Activated CD4-positive, alpha-beta T cell treated with anti-CD3 and anti-CD28 coated beads, Interleukin-2, Interleukin-6, amounts not matched to agents 100 ng/mL and 50 ng/mL, durations not matched to agents 16 hours and 8 hours (primary cell): ENCODE measurements around the gene SYT1.

Source experiments
- DNase-seq: peaks from one replicate; pipeline ENCODE4 v3.0.0-alpha.2; 2020

The SYT1 gene

DNA sequence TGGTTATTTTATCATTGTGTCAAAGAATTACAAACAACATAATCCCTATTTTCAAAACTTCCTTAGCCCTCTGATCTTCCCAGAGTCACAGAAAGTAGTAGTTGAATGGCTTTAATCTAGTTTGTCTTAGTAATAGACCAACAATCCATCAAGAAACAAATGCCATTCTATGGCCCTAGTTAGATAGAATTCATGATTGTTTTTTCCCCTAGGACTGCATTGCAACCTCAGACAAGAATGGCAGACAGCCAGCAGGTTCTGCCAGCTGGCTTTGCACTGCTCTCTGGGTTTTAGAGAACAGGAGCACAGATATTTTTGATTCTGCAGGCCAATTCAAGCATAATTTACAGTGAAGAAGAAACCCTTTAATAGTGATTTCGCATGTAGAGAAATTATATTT is 33.8 kb downstream of the SYT1 start:
- no peak for DNase-seq

DNA sequence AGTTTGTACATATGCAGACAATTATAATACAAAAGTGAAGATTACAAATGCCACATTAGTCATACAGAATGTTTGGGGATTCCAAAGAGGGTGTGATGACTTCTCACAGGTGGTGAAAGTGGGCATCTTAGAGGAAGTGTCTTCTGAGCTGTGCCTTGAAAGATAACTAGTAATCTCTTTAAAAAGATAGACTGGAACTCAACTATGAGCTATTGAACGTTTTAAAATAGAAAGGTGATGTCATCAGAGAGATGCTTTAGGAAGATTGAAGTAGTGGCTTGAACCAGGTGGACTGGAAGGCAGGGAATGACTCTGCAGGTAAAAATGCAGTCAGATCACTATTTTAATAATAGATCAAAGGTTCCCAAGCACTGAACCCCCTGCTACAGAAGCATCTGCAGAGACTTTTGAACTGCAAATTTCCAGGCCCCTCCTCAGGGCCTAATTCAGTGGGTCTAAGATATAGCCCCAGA is 50.3 kb downstream of the SYT1 start:
- no peak for DNase-seq

DNA sequence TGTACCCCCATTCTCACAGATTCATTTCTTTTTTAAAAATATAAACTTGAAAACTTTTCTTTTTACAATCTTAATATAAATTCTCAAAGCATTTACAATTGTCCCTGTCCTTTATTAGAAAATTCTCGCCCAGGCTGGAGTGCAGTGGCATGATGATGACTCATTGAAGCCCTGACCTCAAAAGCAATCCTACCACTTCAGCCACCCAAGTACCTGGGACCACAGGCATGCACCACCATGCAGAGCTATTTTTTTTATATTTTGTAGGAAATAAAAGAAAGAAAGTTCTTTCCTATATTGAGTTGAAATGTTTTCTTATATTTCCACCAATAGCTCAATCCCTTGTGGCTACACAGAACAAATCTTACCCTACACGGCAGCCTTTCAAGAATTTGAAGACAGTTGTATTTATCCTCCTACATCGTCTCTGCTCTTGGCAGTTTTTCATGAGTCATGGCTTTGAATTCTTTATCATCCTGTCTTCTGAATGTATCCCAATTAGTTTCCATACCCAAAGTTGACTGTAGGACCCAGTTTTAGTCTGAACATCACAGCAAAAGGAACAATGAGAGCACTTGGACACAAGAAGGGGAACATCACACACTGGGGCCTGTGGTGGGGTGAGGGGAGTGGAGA is 52.4 kb downstream of the SYT1 start:
- no peak for DNase-seq

DNA sequence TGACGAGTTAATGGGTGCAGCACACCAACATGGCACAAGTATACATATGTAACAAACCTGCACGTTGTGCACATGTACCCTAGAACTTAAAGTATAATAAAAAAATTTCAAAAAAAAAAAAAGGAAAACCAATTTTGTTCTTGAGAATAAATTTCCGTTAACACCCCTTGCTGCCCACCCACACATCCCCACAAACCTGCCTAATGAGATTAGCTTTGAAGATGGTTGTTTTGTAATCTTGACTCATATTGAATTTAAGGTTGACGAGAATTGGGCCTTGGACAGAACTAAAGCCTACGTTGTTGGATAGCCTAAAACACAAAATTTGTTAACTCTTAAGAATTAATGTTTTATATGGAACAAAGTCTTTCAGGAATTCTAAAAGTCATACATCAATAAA is 52.9 kb downstream of the SYT1 start:
- DNase-seq, result no peak

DNA sequence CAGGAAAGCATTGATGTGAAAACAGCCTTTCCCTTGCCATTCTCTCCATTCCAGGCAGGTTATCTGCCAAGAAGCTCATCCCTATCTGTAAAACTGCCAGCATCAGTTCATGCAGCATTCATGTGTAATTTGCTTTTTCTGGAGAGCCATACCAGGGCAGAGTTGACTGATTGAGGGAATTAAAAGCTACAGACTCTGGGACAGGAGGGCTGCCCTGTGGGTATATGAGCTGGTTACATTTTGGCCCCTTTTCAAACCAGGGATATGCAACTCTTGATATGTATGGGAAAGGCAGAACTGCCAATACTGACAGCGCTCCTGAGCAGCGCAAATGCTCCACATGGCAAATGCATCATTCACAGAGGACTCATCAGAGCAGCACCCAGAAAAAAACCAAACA is 53.7 kb downstream of the SYT1 start:
- no peak for DNase-seq

DNA sequence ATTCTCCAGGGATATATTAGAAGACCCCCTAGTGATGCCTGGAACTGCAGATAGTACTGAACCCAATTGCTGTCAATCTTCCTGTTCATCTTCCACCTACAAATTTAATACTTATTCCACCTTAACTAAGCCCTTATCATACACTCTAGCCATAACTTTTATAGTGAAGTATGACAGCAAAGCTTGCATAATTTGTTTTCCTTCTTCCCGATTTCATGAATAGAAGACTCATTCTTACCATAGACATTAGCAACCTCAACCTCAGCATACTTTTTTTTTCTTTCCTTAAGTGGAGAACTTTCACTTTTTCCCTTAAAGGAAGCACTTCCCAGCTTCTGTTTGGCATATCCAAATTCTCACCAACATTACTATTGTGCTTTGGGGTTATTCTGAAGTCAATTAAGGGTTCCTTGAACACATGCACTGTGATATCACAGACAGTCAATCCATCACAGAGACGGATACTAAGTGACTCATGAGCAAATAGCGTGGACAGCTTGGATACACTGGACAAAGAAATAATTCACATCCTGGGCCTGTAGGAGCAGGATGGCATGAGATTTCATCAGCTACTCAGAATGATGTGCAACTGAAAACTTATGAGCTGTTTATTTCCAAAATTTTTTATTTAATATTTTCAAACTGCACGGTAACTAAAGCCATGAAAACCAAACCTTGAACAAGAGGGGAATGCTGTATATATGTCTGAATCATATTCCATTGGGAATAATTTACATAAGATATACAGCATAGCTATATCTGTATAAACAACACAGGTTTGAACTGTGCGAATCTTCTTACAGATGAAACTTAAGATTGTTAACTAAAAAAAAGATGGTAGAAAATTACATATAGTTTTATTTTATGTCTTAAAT is 63.9 kb downstream of the SYT1 start:
- DNase-seq, result no peak

DNA sequence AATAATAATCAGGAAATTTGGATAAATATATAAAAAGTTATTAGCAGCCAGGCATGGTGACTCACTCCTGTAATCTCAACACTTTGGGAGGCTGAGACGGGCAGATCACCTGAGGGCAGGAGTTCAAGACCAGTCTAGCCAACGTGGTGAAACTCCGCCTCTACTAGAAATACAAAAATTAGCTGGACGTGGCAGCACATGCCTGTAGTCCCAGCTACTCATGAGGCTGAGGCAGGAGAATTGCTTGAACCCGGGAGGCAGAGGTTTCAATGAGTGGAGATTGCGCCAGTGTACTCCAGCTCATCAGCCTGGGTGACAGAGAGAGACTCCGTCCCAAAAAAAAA is 64.5 kb downstream of the SYT1 start:
- no peak for DNase-seq

DNA sequence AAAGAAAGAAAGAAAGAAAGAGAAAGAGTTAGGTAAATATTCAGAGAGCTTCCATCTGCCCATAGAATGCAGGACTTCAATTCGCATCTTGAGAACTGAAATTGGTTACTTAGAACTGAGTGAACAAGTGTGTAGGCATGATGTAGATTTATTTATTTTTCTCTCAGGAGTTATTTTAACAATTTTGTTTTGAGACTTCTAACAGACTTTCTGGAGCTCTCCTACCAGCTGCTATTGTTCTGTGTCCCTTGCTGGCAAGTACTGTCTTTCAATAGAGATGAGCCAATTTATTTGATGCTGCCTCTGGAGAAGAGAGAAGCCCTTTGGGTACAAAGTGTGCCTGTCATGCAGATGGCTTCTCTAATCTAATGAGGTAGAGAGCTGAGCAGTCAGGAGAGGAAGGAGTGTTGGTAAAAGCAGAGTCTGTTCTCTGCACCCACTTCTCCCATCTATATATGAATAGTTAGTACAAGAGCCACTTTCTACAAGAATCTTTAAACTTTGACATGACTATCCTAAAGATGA is 67.0 kb downstream of the SYT1 start:
- DNase-seq, result no peak

DNA sequence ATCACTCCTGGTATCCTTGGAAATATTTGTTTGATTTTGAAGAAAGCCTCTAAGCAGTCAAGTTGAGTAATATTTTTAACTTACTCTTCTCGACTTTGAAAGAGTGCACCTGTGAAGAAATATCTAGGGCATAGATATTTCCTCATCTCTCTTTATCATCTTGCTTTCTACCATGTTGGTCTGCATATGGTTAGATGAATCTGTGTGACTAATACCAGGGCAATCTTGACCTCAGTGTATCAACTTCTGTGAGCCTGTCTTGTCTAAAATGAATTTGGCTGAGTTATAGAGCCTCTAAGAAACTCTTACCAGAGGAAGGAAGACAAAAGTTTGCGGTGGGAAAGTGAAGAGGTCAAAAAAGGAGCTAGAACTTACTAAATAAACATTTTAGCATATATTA is 68.4 kb downstream of the SYT1 start:
- no peak for DNase-seq

DNA sequence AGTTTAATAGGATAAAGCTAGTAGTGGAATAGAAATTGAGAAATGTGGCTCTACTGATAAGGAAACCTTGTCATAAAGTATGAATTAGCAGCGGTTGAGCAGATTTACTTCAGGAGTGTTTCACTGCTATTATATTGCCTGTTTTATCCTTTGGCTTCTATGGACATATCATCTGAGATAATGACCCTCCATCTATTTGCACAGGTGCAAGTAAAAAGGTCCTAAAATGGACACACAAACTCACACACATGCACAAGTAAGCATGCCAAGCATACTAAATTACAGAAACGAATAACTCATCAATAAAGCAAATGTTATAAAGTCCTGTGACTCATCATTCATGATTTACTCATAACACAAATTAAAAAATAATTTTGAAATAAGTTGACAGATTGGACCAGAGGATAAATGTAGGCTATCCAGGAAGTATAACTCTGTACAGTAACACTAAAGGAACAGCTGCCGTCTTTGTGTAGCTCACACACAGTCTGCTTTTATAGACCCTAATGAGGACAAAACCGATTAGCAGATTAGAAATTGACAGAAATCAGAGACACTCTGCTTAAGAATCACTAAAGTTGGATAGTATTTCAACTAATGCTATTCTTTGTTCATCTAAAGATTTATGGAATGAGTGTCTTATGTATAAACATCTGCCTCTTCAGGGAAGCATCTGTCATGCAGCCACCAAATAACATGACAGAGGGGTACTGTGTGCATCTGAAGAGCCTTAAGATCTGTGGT is 73.9 kb downstream of the SYT1 start:
- no peak for DNase-seq

DNA sequence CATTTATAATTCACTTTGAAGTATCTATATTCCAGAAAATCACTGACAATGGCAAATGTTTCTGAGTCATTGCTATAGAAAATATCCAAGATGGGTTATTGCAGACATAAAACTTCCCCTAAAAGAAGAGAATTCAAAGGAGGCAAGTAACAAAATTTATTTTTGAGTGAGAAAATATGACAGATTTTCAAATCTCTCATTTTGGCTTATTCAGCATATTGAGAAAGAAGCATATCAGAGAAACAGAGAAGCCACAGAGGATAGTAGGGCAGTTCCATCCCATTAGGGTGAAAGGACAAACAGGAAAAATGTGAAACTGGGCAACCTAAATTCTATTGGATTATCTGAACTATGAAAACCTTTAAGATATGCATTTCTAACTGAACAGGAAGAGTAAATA is 85.0 kb downstream of the SYT1 start:
- DNase-seq, result no peak

DNA sequence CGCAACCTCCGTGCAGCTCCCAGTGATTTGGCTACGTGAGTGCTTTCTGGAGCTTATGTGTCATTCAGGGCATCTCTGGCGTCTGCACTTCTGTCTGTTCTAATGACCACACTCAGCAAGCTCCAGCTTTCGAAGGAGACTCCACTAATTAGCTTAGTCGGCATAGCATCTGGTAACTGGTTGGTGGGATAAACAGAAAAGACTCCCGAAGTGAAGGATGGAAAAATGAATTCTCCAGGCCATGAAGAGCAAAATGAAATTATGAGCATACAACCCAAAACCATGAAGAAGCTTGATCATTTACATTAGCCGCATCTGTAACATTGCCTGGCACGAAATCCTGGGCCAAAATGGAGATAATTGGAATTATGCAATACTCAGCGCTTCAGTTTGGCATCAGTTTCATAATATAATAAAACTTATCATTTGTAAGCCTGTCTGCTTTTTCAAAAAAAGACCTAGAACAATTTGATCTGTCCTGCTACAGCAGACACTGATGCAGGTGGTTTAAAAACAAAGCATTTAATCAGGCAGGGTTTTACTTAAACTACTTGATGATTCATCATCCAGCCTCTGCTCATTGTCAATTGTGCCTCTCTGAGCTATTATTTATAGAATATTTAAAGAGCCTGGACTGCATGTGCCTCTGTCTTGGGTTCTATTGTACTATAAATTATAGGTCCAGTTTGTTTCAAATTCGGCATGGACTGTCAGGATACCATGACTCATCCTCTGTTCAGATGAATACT is 87.4 kb downstream of the SYT1 start:
- DNase-seq, result no peak

DNA sequence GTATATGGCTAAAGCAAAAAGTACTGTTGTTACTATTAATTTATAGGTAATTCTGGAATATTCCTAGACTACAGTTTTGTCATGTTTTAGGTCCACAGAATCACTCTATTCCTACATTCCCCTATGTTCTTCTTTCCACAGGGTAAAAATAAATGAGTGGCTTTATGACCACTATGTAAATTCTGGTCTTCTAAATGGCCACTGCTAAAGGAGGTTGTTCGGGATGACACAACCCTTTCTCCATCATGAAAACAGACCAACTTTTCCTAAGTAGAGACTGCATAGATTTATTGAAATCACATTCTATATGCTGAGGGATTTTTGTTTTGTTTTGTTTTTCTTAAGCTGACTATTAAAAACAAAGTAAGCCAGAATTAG is 88.0 kb downstream of the SYT1 start:
- DNase-seq, result no peak

DNA sequence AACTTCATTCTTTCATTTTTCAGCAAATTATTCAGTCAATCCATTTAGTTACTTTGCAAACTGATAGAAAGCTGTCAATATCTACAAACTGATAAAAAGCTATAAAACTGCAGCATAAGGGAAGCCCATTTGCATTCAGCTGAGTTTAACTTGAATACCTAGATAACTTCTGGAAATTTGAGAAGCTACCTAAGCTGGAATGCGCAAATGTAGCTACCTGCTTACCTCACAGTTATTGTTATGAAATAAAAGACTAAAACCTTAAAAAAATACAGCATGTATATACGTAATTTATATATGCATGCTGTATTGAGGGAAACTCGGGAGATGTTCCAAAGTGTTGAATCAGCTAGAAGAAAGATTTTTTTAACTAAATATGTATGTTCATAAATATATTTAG is 94.4 kb downstream of the SYT1 start:
- DNase-seq, result no peak

DNA sequence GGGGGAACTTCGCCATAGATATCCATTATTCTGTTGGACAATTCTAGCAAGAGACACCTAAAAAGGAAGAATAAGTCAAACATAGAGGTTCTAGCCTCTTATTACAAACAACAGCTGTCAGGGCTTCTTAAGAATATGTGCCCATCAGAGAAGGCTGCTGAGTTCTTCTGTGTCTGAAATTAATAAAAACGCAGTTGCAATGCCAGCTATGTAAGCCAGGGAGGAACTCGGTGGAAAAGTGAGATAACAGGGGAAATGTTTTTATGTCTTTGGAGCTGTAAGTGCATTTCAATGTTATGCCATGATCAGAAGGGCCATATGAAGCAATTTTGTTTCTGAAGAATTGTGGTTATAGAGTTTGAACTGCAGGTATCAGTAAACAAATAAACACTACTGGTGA is 95.0 kb downstream of the SYT1 start:
- no peak for DNase-seq

DNA sequence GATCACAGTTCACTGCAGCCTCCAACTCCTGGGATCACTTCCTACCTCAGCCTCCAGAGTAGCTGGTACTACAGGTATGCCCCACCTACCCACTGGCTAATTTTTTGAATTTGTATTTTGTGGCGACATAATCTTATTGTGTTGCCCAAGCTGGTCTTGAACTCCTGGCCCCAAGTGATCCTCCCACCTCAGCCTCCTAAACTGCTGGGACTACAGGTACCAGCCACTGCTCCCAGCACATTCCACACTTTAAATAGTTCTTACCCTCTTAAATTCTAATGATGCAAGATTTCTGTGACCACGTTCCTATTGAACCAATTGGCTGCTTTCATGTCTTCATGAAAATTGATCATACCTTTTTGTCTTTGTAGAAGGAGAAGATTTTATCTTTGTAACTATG is 96.6 kb downstream of the SYT1 start:
- DNase-seq, result no peak

DNA sequence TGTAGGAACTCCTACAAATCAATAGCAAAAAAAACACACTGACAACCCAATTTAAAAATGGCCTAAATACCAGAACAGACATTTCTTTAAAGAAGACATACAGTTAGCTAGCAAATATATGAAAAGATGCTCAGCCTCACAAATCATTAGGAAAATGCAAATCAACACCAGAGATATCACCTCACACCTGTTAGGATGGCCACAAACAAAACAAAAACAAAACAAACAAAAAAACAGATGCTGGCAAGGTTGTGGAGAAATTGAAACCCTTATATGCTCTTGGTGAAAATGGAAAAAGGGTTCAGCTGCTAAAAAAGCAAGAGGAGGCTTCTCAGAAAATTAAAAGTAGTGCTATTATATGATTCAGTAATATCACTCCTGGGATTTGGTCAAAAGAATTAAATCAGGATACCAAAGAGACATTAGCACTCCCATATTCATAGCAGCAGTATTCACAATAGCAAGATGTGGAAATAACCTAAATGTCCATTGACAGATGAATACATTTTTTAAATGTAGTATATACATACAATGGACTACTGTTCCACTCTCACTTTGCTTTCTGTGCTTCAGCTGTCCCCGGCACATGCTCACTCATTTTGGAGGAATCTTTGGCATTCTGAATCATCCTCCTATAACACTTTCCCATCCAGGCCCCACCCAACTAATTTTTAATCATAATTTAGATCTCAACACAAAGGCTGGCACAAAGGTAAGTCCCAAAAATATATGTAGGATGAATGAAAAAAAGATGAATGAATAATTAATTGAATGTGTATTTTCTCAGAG is 99.1 kb downstream of the SYT1 start:
- DNase-seq, result no peak

DNA sequence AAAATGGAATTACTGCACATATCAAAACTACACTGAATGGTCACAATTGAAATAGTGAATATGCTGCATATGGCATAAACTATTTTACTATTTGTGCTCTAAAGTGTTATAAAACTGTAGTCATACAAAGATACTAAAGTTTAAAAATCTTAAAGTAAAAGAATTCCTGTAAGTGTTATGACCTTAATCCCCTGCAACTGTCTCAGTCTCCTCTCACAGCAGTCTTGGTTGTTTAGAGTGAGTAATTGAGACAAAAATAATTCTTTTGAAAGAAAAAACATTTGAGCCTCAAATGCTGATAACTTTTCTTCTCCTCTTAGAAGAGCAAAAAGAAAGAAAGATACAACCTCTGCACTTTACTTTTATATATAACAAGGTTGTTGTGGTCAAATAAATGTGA is 99.9 kb downstream of the SYT1 start:
- no peak for DNase-seq

DNA sequence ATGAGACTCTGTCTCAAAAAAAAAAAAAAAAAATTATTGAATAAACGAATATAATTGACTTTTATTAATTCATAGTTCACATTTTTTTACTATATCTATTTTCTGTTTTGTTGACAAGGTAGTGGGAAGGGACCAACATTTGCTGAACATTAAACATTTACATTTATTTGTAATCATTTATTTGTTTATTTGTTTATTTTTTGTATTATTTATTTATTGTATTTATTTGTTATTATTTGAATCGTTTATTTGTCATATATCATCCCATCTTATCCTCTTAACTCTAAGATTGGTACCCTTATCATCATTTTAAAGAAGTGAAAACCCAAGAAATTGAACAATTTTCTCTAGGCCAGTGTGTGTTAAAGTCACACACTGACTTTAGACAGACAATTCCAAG is 101.5 kb downstream of the SYT1 start:
- DNase-seq, result no peak

DNA sequence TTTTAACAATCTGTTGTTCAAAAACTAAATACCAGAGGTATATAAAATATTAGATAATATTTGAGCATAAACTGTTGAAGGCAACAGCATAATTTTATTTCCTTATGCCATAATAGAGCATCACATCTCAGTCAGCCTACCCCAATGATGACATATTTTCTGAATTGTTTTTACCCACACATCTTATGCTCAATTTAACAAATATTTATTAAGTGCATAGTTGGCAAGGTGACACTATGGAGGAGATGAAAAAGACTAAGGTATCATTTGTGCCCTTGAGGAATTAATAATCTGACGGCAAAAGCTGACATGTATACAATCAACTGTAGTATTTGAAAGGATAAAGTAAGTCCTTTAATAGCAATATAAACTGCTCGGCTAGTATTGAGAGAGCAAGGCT is 102.4 kb downstream of the SYT1 start:
- DNase-seq, result no peak

DNA sequence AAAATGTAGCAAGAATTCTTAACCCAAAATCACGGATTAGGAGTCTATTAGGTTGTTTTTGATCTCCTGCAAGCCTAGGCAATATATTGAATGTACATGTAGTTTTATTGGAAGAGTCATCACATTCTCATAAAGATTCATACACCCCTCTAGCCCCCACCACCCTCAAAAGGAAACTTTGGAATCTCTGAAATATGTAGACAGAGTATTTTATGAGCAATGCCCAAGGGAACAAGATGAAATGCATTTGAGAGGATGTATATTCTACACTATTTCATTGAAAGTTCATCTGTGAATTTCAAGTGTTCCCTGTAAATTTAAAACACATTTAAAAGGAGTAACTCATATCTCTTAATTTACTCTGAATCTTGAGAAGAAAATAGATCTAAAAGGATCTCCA is 103.7 kb downstream of the SYT1 start:
- DNase-seq, result no peak

DNA sequence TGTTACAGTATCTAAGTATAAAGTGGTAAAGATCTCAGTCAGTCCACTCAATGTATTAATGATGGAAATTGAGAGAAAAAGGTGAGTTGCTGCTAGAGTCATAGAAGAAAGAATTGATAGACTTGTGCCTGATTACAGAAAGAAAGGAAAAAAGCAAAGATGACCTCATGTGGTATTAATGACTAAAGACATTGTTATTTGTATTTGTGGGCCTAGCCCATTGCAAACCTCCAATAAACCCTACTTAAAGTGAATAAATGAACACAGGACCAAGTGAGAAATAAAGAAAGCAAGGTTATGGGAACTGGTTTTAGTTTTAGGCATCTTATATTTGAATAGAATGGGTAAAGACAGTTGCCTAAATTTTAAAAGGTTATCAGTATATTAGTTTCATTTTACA is 105.5 kb downstream of the SYT1 start:
- DNase-seq, result no peak
